ENCODE data around the gene CPED1.

Gene CPED1

DNA sequence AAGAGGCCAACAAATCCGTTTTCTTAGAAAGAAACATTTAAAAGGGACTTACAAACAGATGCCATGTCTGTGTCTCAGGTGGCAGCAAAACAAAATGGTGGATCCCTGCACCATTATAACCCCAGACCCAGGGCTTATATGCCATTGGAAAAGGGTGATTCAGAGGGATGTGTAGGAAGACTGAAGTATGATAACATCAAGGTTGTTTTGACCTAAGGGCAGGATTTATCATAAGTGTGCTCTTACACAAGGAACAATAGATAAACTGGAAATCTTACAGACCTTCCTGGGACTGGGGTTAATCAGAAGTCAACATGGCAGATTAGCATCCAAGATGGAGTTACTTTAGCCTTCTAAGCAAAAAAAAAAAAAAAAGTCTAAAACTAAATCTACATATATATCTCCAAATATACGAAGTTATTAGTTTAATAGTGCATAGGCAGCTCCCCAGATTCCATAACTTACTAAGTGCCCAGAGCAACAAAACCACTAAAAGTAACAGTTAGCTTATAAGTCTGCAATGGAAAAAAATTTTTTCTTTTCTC, 306.0 kb downstream of the CPED1 start:
- Histone ChIP-seq H4K20me1 (ENCODE audit: insufficient read depth, low read length) (no peaks in the 10 kb centered on the region), H2AFZ (ENCODE audit: low read length) (peak overlapping the region; percentile 11; the same call in 1 of the 2 replicates), H3K27ac (ENCODE audit: low read depth, low read length, poor library complexity, severe bottlenecking) (no peak overlapping the region), H3K79me2 (ENCODE audit: insufficient read depth, low read length) (no peaks in the 10 kb centered on the region), H3F3A (ENCODE audit: insufficient read depth, low read length) (no peaks in the 10 kb centered on the region), H3K27me3 (ENCODE audit: insufficient read depth, low read length) (no peaks in the 10 kb centered on the region), H3K9me2 (ENCODE audit: low read depth, low read length) (no peaks in the 10 kb centered on the region), H3K36me3 (ENCODE audit: insufficient read depth, low read length) (peaks cover 6% of the 10 kb centered on the region; the same call in 1 of the 2 replicates), H3K4me2 (ENCODE audit: low read length) (no peak overlapping the region), H3K9me3 (ENCODE audit: low read length) (no peaks in the 10 kb centered on the region), H3K4me3 (ENCODE audit: low read depth, low read length, poor library complexity, severe bottlenecking) (no peak overlapping the region), H3K4me1 (ENCODE audit: insufficient read depth, low read length, severe bottlenecking) (no peaks in the 10 kb centered on the region), H3K9ac (ENCODE audit: low read length) (no peak overlapping the region)
- TF ChIP-seq CTCF (IDR thresholded peaks at IDR 0.05; ENCODE audit: low read length): no peak
- TF ChIP-seq EZH2 (IDR thresholded peaks at IDR 0.05; ENCODE audit: borderline replicate concordance, low read length): no peak

DNA sequence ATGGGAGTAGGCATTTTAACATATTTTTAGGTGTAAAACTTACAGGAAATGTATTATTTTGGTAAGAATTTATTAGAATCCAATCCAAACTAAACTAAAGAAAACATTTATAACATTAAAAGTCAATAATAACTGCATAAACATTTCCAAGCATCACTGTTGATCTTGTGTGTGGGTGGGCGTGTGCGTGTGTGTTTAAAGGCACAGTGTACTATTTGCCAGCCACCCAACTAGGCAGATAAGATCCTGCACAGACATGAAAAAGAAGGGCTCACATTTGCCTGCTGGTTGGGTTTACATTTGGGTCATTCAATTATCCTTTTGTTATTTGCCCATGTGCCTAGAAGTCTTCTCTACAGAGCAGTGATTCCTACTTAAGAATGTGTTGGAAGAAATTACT, 309.3 kb downstream of the CPED1 start:
- TF ChIP-seq CTCF (IDR thresholded peaks at IDR 0.05; ENCODE audit: low read length) (no peak), EZH2 (IDR thresholded peaks at IDR 0.05; ENCODE audit: borderline replicate concordance, low read length) (no peak)
- Histone ChIP-seq H3K79me2 (ENCODE audit: insufficient read depth, low read length) (no peaks in the 10 kb centered on the region), H3K36me3 (ENCODE audit: insufficient read depth, low read length) (peaks cover 6% of the 10 kb centered on the region; the same call in 1 of the 2 replicates)

DNA sequence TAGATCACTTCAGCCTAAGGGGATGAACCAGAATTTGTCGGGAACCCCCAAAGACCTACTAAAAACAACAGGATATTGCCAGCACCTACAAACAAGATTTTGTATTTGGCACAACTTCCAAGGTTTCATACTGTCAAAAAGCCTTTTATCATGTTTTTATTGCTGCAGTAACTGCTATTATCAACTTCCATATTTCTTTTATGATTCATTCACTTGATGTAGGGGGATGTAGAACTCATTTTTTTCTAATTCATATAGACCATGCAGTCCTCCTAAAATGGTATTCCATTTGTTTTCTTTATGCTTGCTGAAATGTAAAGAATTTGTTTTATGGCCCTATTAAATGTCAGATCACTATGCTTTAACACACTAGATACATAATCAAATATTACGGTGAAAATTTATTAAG, 310.3 kb downstream of the CPED1 start:
- Histone ChIP-seq H3K36me3 (ENCODE audit: insufficient read depth, low read length) (peaks cover 6% of the 10 kb centered on the region; the same call in 1 of the 2 replicates), H3K27me3 (ENCODE audit: insufficient read depth, low read length) (no peaks in the 10 kb centered on the region), H3K9me3 (ENCODE audit: low read length) (no peaks in the 10 kb centered on the region), H2AFZ (ENCODE audit: low read length) (no peak overlapping the region), H3K4me1 (ENCODE audit: insufficient read depth, low read length, severe bottlenecking) (peaks cover 24% of the 10 kb centered on the region), H4K20me1 (ENCODE audit: insufficient read depth, low read length) (no peaks in the 10 kb centered on the region), H3K4me3 (ENCODE audit: low read depth, low read length, poor library complexity, severe bottlenecking) (no peak overlapping the region), H3K9ac (ENCODE audit: low read length) (no peak overlapping the region), H3K27ac (ENCODE audit: low read depth, low read length, poor library complexity, severe bottlenecking) (no peak overlapping the region), H3K9me2 (ENCODE audit: low read depth, low read length) (no peaks in the 10 kb centered on the region), H3K4me2 (ENCODE audit: low read length) (no peak overlapping the region), H3F3A (ENCODE audit: insufficient read depth, low read length) (no peaks in the 10 kb centered on the region), H3K79me2 (ENCODE audit: insufficient read depth, low read length) (no peaks in the 10 kb centered on the region)
- no peak for TF ChIP-seq CTCF (IDR thresholded peaks at IDR 0.05; ENCODE audit: low read length)
- no peak for TF ChIP-seq EZH2 (IDR thresholded peaks at IDR 0.05; ENCODE audit: borderline replicate concordance, low read length)

More for the DNA sequence above, 309.3 kb downstream of the CPED1 start:
- peak overlapping the region; percentile 17; the same call in 1 of the 2 replicates for H2AFZ ChIP-seq (ENCODE audit: low read length)
- no peak overlapping the region for H3K4me3 ChIP-seq (ENCODE audit: low read depth, low read length, poor library complexity, severe bottlenecking)
- H4K20me1 ChIP-seq (ENCODE audit: insufficient read depth, low read length): no peaks in the 10 kb centered on the region
- no peaks in the 10 kb centered on the region for H3K27me3 ChIP-seq (ENCODE audit: insufficient read depth, low read length)
- no peaks in the 10 kb centered on the region for H3K9me2 ChIP-seq (ENCODE audit: low read depth, low read length)
- H3F3A ChIP-seq (ENCODE audit: insufficient read depth, low read length): no peaks in the 10 kb centered on the region
- no peak overlapping the region for H3K27ac ChIP-seq (ENCODE audit: low read depth, low read length, poor library complexity, severe bottlenecking)
- H3K9me3 ChIP-seq (ENCODE audit: low read length): no peaks in the 10 kb centered on the region
- peaks cover 15% of the 10 kb centered on the region for H3K4me1 ChIP-seq (ENCODE audit: insufficient read depth, low read length, severe bottlenecking)
- H3K4me2 ChIP-seq (ENCODE audit: low read length): no peak overlapping the region
- H3K9ac ChIP-seq (ENCODE audit: low read length): no peak overlapping the region

Measured in OCI-LY1 (cell line).